GM06990 (cell line): ENCODE data around the gene ARHGAP32.

Experiments used
- DNase-seq: peaks from one replicate; pipeline ENCODE4 v3.0.0-alpha.2; 2011; ENCODE audit not compliant: insufficient read length; ENCODE audit errors: extremely low read depth
- H3K27me3 ChIP-seq: replicated peaks from 2 replicates; pipeline ENCODE4 v1.6.0; 2011; ENCODE audit warnings: low read length; ENCODE audit not compliant: control insufficient read depth, insufficient read depth
- H3K36me3 ChIP-seq: 2 replicates; pipeline ENCODE4 v1.5.1; 2011; ENCODE audit warnings: low read length; ENCODE audit not compliant: control insufficient read depth, insufficient read depth
- H3K4me3 ChIP-seq: replicated peaks from 2 replicates; pipeline ENCODE4 v1.5.1; 2011; ENCODE audit warnings: low read depth, mild to moderate bottlenecking, control low read depth, low read length
- CTCF ChIP-seq: IDR thresholded peaks from 2 replicates; pipeline ENCODE4 v1.5.1; 2011; ENCODE audit warnings: low read length, control low read depth, mild to moderate bottlenecking, inconsistent platforms; ENCODE audit not compliant: insufficient read depth, poor library complexity, severe bottlenecking

Gene ARHGAP32

GRCh38 chr11:129211397-129211796, 19.3 kb upstream of the ARHGAP32 start:
- TF ChIP-seq CTCF = no peak
- no peaks in the 10 kb centered on the region for H3K36me3 ChIP-seq
- no peak for DNase-seq
- no peaks in the 10 kb centered on the region for H3K27me3 ChIP-seq
- H3K4me3 ChIP-seq = no peak overlapping the region

- TF ChIP-seq CTCF = no peak
- DNase-seq = no peak
- no peak overlapping the region for H3K4me3 ChIP-seq
Measured at GRCh38 chr11:129210831-129211181, 18.7 kb upstream of the ARHGAP32 start.

GRCh38 chr11:129209891-129210830, 18.0 kb upstream of the ARHGAP32 start:
- Histone ChIP-seq H3K36me3 (no peaks in the 10 kb centered on the region), H3K4me3 (no peak overlapping the region), H3K27me3 (no peaks in the 10 kb centered on the region)
- DNase-seq = no peak
- no peak for TF ChIP-seq CTCF

More at GRCh38 chr11:129210831-129211181, 18.7 kb upstream of the ARHGAP32 start:
- Histone ChIP-seq H3K36me3 (no peaks in the 10 kb centered on the region), H3K27me3 (no peaks in the 10 kb centered on the region)

GRCh38 chr11:129208863-129209262, 16.7 kb upstream of the ARHGAP32 start:
- no peak for TF ChIP-seq CTCF
- no peaks in the 10 kb centered on the region for H3K36me3 ChIP-seq

GRCh38 chr11:129204150-129204838, 12.2 kb upstream of the ARHGAP32 start:
- Histone ChIP-seq H3K27me3 (no peaks in the 10 kb centered on the region), H3K4me3 (no peak overlapping the region), H3K36me3 (no peaks in the 10 kb centered on the region)
- no peak for DNase-seq
- no peak for TF ChIP-seq CTCF

More at GRCh38 chr11:129208863-129209262, 16.7 kb upstream of the ARHGAP32 start:
- Histone ChIP-seq H3K4me3 (no peak overlapping the region), H3K27me3 (no peaks in the 10 kb centered on the region)
- no peak for DNase-seq
